ENCODE measurements around the gene FDX1. TPM values are rescaled to one million over a fixed set of nuclear protein-coding genes. Genes with fewer than 3 reads are reported as not detected.

The FDX1 gene
- polyA plus RNA-seq, 1 donor from 2014 or later = 14.3 TPM

DNA sequence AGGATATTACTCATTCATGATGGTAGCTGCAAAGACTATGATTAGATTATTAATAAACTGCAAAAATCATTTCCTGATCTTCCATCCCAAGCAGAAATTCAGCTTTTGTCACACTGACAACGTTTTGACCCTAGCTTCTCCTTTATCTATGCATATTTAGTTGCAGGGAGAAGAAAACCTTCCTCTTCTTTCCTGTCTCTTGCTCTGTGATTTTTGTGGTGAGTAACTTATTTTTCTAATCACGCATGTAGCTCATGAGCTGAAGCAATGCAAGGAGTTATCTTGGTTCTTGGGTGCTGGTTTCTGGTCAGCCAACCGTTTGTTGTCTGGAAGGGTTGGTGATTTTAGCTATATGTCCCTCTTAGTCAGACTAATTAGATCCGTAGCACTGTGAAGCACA lies 56.4 kb downstream of the FDX1 start:
- Histone ChIP-seq H3F3A (ENCODE audit: insufficient read depth, low read length, poor library complexity, severe bottlenecking) (no peaks in the 10 kb centered on the region), H3K4me2 (ENCODE audit: low read length) (no peak overlapping the region), H3K27me3 (ENCODE audit: insufficient read depth, low read depth, low read length) (no peaks in the 10 kb centered on the region), H3K4me3 (ENCODE audit: low read length) (no peak overlapping the region), H4K20me1 (ENCODE audit: insufficient read depth) (no peaks in the 10 kb centered on the region), H3K9me2 (ENCODE audit: insufficient read depth, low read length) (no peaks in the 10 kb centered on the region), H3K9ac (ENCODE audit: low read length) (no peak overlapping the region), H3K27ac (ENCODE audit: low read length) (no peak overlapping the region), H2AFZ (ENCODE audit: low read depth, low read length) (no peak overlapping the region), H3K9me3 (ENCODE audit: low read length) (no peaks in the 10 kb centered on the region), H3K79me2 (replicated peaks; ENCODE audit: insufficient read depth, low read length) (no peaks in the 10 kb centered on the region), H3K36me3 (ENCODE audit: insufficient read depth, low read length) (no peaks in the 10 kb centered on the region)
- TF ChIP-seq POLR2AphosphoS5 (IDR thresholded peaks at IDR 0.05) = no peak

DNA sequence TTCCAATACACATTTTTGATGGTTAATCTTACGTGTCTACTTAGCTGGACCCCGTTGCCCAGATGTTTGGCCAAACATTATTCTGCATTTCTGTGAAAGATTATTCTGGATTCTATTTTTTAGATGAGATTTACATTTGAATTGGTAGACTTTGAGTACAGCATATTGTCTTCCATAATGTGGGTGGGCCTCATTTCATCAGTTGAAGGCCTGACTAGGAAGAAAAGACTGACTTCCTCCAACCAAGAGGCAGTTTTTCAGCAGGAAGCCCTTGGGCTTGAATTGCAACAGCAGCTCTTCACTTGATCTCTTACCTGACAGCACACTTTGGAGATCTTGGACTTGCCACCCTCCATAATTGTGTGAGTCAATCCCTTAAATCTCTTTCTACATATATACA lies 58.7 kb downstream of the FDX1 start:
- H4K20me1 ChIP-seq (ENCODE audit: insufficient read depth) = no peaks in the 10 kb centered on the region
- no peaks in the 10 kb centered on the region for H3K9me2 ChIP-seq (ENCODE audit: insufficient read depth, low read length)
- H3K36me3 ChIP-seq (ENCODE audit: insufficient read depth, low read length) = no peaks in the 10 kb centered on the region
- H3K27me3 ChIP-seq (ENCODE audit: insufficient read depth, low read depth, low read length) = no peaks in the 10 kb centered on the region
- H3K27ac ChIP-seq (ENCODE audit: low read length) = no peak overlapping the region
- no peak overlapping the region for H3K4me2 ChIP-seq (ENCODE audit: low read length)
- no peaks in the 10 kb centered on the region for H3K9me3 ChIP-seq (ENCODE audit: low read length)
- H3K79me2 ChIP-seq (replicated peaks; ENCODE audit: insufficient read depth, low read length) = no peaks in the 10 kb centered on the region
- H3F3A ChIP-seq (ENCODE audit: insufficient read depth, low read length, poor library complexity, severe bottlenecking) = no peaks in the 10 kb centered on the region
- H3K9ac ChIP-seq (ENCODE audit: low read length) = no peak overlapping the region
- H3K4me3 ChIP-seq (ENCODE audit: low read length) = no peak overlapping the region
- H2AFZ ChIP-seq (ENCODE audit: low read depth, low read length) = no peak overlapping the region
- TF ChIP-seq MXI1 (conservative IDR thresholded peaks at IDR 0.05; ENCODE audit: poor library complexity, severe bottlenecking) (no peak), EP300 (conservative IDR thresholded peaks at IDR 0.05; ENCODE audit: poor library complexity, severe bottlenecking) (no peak), TAF1 (IDR thresholded peaks at IDR 0.05; ENCODE audit: low read depth) (no peak), POLR2AphosphoS5 (IDR thresholded peaks at IDR 0.05) (no peak), EZH2 (IDR thresholded peaks at IDR 0.05; ENCODE audit: borderline replicate concordance, insufficient read depth, low read length, poor library complexity, severe bottlenecking) (no peak), SMC3 (conservative IDR thresholded peaks at IDR 0.05; ENCODE audit: poor library complexity) (no peak), RAD21 (conservative IDR thresholded peaks at IDR 0.05) (no peak)
- TF ChIP-seq, protein P1, sequence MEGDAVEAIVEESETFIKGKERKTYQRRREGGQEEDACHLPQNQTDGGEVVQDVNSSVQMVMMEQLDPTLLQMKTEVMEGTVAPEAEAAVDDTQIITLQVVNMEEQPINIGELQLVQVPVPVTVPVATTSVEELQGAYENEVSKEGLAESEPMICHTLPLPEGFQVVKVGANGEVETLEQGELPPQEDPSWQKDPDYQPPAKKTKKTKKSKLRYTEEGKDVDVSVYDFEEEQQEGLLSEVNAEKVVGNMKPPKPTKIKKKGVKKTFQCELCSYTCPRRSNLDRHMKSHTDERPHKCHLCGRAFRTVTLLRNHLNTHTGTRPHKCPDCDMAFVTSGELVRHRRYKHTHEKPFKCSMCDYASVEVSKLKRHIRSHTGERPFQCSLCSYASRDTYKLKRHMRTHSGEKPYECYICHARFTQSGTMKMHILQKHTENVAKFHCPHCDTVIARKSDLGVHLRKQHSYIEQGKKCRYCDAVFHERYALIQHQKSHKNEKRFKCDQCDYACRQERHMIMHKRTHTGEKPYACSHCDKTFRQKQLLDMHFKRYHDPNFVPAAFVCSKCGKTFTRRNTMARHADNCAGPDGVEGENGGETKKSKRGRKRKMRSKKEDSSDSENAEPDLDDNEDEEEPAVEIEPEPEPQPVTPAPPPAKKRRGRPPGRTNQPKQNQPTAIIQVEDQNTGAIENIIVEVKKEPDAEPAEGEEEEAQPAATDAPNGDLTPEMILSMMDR (IDR thresholded peaks at IDR 0.05; ENCODE audit: poor library complexity, severe bottlenecking) = no peak

- no peaks in the 10 kb centered on the region for H3K9me2 ChIP-seq (ENCODE audit: insufficient read depth, low read length)
- H3F3A ChIP-seq (ENCODE audit: insufficient read depth, low read length, poor library complexity, severe bottlenecking) = no peaks in the 10 kb centered on the region
- H2AFZ ChIP-seq (ENCODE audit: low read depth, low read length) = no peak overlapping the region
- H3K4me3 ChIP-seq (ENCODE audit: low read length) = no peak overlapping the region
- no peaks in the 10 kb centered on the region for H3K9me3 ChIP-seq (ENCODE audit: low read length)
- no peaks in the 10 kb centered on the region for H3K36me3 ChIP-seq (ENCODE audit: insufficient read depth, low read length)
- H3K79me2 ChIP-seq (replicated peaks; ENCODE audit: insufficient read depth, low read length) = no peaks in the 10 kb centered on the region
- H3K9ac ChIP-seq (ENCODE audit: low read length) = no peak overlapping the region
- TF ChIP-seq MXI1 (conservative IDR thresholded peaks at IDR 0.05; ENCODE audit: poor library complexity, severe bottlenecking) (no peak), EP300 (conservative IDR thresholded peaks at IDR 0.05; ENCODE audit: poor library complexity, severe bottlenecking) (no peak), SMC3 (conservative IDR thresholded peaks at IDR 0.05; ENCODE audit: poor library complexity) (no peak), RAD21 (conservative IDR thresholded peaks at IDR 0.05) (no peak), TAF1 (IDR thresholded peaks at IDR 0.05; ENCODE audit: low read depth) (no peak), POLR2AphosphoS5 (IDR thresholded peaks at IDR 0.05) (no peak), EZH2 (IDR thresholded peaks at IDR 0.05; ENCODE audit: borderline replicate concordance, insufficient read depth, low read length, poor library complexity, severe bottlenecking) (no peak), REST (IDR thresholded peaks at IDR 0.05; ENCODE audit: borderline replicate concordance) (no peak)
- TF ChIP-seq, protein P1 (IDR thresholded peaks at IDR 0.05; ENCODE audit: poor library complexity, severe bottlenecking) = no peak
- H3K27ac ChIP-seq (ENCODE audit: low read length) = no peak overlapping the region
- H4K20me1 ChIP-seq (ENCODE audit: insufficient read depth) = no peaks in the 10 kb centered on the region
- no peaks in the 10 kb centered on the region for H3K27me3 ChIP-seq (ENCODE audit: insufficient read depth, low read depth, low read length)
- H3K4me2 ChIP-seq (ENCODE audit: low read length) = no peak overlapping the region
These were observed 61.1 kb downstream of the FDX1 start for GRCh38 chr11:110490886-110491285.

Data from neural cell (in vitro differentiated cells).